HG02840 (cell line): Measurements from ENCODE around the gene ARL6IP5.
A peak's percentile ranks its signal among the peaks of the same experiment; 100 is the strongest.

Experiments used
- ATAC-seq: cut with Tn5 transposase; IDR thresholded peaks from one replicate; pipeline ENCODE4 v1.9.1; 2021; ENCODE audit warnings: mild to moderate bottlenecking, moderate library complexity, moderate number of reproducible peaks; ENCODE audit not compliant: unreplicated experiment, low FRiP score

ARL6IP5 gene

GRCh38 chr3:69084326-69085167 is at the start of gene ARL6IP5:
Gene ARL6IP5, plus strand, starts transcription at chr3:69084937. Its CDS starts 111 bp downstream, at chr3:69085048.
- ATAC-seq, result peak; percentile 57

- no peak for ATAC-seq
Observed at GRCh38 chr3:69044608-69045007, 40.1 kb upstream of the ARL6IP5 start.

- ATAC-seq, result no peak
Observed at GRCh38 chr3:69048990-69049389, 35.7 kb upstream of the ARL6IP5 start.

GRCh38 chr3:69051756-69052471 is 32.8 kb upstream of the ARL6IP5 start, which contains the start of gene TMF1:
Gene TMF1, minus strand, starts transcription at chr3:69052333. Its CDS starts 247 bp downstream, at chr3:69052086.
- peak; percentile 94 for ATAC-seq

- no peak for ATAC-seq
Observed at GRCh38 chr3:69052472-69052898, 32.3 kb upstream of the ARL6IP5 start.

- no peak for ATAC-seq
Observed at GRCh38 chr3:69058180-69058946, 26.4 kb upstream of the ARL6IP5 start.

- ATAC-seq, result no peak
Observed at GRCh38 chr3:69058947-69059224, 25.9 kb upstream of the ARL6IP5 start.

GRCh38 chr3:69059688-69060087 is 25.0 kb upstream of the ARL6IP5 start:
- ATAC-seq, result no peak

GRCh38 chr3:69063636-69064035 is 21.1 kb upstream of the ARL6IP5 start:
- no peak for ATAC-seq

- ATAC-seq, result no peak
Observed at GRCh38 chr3:69065318-69065964, 19.3 kb upstream of the ARL6IP5 start.

GRCh38 chr3:69066121-69066520 is 18.6 kb upstream of the ARL6IP5 start:
- no peak for ATAC-seq

- no peak for ATAC-seq
Observed at GRCh38 chr3:69072928-69073327, 11.8 kb upstream of the ARL6IP5 start.

GRCh38 chr3:69079269-69080159 is 5.2 kb upstream of the ARL6IP5 start:
- no peak for ATAC-seq

GRCh38 chr3:69080233-69080920 is 4.4 kb upstream of the ARL6IP5 start, which contains the start of gene UBA3:
Gene UBA3, minus strand, starts transcription at chr3:69080365. Its CDS starts 12 bp downstream, at chr3:69080353.
- peak; percentile 42 for ATAC-seq

GRCh38 chr3:69081583-69082262 is 3.0 kb upstream of the ARL6IP5 start:
- ATAC-seq, result no peak

- no peak for ATAC-seq
Observed at GRCh38 chr3:69082361-69082760, 2.4 kb upstream of the ARL6IP5 start.

- peak; percentile 55 for ATAC-seq
Observed at GRCh38 chr3:69082805-69083204, 1.9 kb upstream of the ARL6IP5 start.

- ATAC-seq, result no peak
Observed at GRCh38 chr3:69085168-69085832, 563 bp downstream of the ARL6IP5 start.
